GM11168 (cell line): Measurements from ENCODE around the gene KCNN2.

ENCODE experiments used
- in situ Hi-C: fragments of 300-500 bp; cut with MboI; formaldehyde crosslinking; loops from one replicate; pipeline ENCODE4 v1.12.0; 2022; ENCODE audit warnings: low sequenced_read_pairs; ENCODE audit not compliant: unreplicated experiment

Gene KCNN2

DNA sequence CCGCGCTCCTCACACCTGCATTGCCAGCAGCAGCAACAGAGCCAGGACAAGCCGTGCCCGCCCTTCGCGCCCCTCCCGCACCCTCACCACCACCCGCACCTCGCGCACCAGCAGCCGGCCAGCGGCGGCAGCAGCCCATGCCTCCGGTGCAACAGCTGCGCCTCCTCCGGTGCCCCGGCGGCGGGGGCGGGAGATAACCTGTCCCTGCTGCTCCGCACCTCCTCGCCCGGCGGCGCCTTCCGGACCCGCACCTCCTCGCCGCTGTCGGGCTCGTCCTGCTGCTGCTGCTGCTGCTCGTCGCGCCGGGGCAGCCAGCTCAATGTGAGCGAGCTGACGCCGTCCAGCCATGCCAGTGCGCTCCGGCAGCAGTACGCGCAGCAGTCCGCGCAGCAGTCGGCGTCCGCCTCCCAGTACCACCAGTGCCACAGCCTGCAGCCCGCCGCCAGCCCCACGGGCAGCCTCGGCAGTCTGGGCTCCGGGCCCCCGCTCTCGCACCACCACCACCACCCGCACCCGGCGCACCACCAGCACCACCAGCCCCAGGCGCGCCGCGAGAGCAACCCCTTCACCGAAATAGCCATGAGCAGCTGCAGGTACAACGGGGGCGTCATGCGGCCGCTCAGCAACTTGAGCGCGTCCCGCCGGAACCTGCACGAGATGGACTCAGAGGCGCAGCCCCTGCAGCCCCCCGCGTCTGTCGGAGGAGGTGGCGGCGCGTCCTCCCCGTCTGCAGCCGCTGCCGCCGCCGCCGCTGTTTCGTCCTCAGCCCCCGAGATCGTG lies 517 bp downstream of the KCNN2 start:
- in situ Hi-C loops, result no loop called here

DNA sequence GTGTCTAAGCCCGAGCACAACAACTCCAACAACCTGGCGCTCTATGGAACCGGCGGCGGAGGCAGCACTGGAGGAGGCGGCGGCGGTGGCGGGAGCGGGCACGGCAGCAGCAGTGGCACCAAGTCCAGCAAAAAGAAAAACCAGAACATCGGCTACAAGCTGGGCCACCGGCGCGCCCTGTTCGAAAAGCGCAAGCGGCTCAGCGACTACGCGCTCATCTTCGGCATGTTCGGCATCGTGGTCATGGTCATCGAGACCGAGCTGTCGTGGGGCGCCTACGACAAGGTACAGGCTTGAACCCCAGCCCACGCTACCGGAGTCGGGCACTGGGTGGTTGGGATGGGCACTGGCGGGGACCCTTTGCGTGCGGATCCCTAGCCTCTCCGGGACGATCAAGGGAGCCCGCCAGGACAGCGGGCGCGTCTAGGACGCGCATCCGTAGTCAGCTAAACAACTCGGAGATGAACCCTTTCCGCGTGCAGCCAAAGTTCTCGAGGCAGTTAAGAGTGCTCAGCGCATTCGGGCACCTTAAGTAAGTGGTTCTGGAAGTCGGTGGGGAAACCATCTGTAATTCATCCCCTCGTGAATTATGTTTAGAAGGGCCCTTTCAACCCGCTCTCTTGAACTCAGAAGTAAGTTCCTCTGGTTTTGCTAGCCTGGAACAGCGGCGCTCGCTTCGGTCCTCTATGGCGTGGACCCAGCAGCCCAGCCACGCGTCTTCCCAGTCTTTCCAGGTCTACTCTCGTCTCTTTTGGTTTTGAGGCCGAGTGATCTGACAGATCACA lies 1.3 kb downstream of the KCNN2 start:
- in situ Hi-C loops, result no loop called here

DNA sequence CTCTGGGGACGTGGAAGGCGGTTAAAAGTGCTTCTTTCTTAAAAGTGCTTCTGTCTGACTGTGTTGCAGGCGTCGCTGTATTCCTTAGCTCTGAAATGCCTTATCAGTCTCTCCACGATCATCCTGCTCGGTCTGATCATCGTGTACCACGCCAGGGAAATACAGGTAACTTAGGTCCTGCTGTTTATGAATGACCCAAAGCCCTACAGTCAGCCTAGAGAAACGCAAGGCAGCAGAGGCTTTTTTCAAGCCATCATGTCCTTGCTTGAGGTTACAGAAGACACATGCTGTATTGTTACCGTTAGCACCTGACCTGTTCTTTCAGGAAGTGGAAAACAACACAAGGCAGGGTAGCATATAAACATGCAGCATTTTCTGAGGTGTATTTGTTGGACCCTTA lies 2.0 kb downstream of the KCNN2 start:
- in situ Hi-C loops, result no loop called here

DNA sequence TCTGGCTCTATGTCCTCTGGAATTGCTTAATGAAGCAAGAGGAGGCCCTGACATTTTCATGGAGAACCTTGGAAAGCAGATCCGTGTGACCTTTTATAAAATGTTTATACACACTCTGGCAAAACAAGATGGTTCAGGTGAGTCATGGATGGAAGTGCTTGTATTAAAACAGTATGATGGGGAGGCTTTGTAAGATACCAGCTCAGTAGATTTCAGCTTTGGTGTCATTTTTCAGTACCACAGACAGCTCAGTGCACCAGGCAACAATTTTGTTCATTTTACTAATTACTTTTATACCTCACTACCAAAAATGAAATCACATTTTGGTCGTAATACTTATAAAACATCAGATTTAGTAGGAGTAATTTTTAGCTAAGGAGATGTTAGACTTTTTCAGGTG lies 5.2 kb downstream of the KCNN2 start:
- in situ Hi-C loops, result no loop called here

DNA sequence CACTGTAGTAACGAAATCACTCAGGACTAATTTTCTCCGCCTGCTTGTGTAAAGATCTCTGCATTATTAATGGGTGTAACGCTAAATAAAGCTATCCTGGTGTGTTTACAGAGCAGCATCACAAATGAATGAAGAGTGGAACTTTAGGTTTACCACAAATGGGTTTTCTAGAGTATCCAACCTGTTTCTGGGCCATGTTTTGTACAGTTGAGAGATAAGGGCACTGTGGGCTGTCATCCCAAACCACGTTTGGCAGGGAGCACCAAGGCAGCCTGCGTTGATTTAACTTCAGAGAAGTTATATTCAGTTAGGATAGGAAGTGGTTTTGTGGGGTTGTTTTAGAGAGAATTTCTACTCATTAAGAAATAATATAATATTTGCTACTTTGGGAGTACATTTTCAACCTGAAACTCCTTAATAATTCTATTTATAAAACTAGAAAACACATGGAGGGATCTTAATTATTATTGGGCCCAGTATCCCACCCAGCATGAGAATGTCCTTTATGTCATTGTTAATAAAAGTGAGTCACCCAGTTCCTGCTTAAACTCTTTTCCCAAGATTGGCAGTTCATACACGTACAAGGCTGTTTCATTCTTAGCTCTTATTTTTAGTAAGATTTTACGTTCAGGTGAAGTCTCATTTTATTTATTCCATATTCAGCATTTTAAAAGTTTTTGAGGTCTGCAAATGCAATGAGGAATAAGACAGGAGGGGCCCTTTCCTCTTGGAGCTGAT lies 8.0 kb downstream of the KCNN2 start:
- in situ Hi-C loops, result no loop called here

DNA sequence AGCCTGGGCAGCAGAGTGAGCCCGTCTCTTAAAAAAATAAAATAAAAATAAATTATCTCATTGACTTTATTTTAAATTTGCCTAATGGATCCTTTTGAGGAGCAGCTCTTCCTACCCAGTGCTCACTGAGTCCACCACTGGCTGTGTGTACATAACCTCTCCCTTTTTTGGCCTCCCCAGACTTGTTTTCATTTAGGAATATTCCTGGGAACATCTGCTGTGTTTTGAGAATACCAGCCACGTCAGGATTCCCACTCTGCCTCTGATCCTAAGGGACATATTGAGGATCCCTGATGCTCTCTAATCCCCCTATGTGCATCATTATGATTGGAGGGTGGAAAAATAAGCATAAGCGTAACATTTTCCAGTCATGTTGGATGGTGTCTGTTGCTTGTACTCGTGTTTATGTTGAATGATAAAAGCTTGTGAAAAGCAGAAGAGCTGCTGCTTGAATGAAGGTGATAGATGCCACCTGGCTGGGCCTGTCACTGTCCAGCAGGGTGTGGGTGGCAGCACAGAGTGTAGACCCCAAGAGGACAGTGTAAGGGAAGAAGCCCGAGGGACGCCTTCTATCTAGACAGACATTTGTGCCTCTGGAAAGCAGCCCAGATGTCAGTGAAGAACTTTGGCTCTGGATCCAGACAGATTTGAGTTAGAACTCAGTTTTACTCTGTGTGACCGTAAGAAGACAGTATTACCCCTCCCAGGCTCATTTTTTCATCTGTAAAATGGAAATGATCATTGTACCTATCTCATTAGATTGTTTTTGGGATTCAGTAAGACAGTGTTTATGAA lies 15.4 kb downstream of the KCNN2 start:
- in situ Hi-C loops, result no loop called here

DNA sequence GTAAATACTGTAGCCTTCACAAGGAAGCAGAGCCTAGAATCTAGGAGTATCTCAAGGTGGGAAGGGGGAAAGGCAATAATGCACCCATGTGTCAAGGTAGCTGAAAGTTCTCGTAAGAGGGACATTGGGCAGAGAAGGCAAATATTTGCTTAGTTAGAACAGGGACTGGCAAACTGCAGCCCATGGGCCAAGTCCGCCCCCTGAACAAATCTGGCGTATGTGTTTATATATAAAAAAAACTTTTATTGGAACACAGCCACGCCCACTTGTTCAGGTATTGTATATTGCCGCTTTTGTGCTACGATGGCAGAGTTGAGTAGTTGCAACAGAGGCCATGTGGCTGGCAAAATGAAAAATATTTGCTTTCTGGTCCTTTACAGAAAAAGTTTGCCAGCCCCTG lies 16.1 kb downstream of the KCNN2 start:
- in situ Hi-C loops, result no loop called here

DNA sequence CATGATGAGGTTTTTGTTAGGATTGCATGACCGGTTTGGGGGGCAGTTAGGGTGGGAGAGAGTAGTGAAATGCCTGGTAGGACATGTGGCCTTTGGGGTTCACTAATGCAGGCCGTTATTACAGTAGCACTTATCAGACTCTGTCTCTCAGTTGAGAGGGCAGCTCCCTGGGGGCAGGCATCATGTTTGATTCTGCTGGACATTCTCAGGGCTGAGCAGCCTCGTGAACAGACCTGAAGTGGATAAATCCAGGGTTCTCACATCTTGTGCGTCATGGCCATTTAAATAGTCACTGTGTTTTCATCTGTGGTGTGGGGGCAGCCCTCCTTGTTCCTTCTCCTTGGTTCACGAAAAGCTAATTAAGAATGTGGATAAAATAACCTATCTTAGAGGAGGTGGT lies 18.9 kb downstream of the KCNN2 start:
- in situ Hi-C loops, result no loop called here

DNA sequence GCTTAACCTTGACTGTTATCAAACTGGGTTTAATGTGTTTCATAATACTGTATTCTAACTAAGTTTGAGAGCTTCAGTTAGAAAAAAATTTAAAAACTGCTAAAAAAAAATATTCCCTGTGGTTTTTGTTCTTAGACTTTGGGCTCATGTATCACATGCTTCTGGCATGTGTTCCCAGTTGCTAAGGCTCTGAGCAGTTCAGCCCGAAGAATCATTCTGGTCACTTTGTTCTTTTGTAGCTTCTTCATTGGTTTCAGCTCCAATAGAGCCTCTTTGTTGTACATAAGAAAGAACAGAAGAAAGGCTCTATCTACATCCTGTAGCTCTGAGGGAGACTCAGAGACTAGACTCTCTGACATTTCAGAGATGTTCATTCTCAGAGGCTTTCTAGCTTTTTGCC lies 25.6 kb downstream of the KCNN2 start:
- in situ Hi-C loops, result no loop called here

DNA sequence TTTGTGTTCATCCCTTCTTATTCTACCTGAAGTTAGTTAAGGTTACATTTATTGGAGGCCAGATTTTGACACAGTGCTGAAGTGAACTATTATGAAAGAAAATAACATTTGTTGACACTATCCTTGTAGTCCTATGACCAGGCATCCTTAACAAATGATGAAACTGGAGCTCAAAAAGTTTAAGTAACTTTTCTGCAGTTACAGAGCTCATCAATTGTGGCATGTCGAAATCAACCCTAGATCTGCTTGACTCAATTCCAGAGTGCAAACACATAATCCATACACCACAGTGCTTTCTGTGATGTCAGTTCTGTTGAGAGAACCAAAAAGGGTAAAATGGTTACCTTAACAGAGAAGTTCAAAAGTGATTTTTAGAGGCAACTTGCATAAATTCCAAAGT lies 28.6 kb downstream of the KCNN2 start:
- in situ Hi-C loops, result no loop called here

DNA sequence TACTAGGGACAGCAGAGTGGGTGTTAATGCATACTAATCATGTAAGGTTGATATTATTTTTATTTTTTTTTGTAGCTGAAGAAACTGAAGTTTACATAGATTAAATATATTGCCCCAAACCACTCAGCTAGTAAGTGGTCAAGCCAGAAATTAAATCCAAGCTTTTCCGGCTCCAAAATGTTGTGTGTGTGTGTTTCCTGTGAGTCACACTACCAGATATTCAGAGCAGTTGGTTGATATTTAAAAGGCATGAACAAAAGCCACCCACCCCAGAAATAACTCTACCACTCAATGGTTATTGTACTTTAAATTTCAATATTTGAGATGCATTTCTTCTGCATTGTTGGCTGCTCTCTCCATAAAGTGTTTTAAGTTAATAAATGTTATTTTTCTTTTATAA lies 29.5 kb downstream of the KCNN2 start:
- in situ Hi-C loops, result no loop called here

DNA sequence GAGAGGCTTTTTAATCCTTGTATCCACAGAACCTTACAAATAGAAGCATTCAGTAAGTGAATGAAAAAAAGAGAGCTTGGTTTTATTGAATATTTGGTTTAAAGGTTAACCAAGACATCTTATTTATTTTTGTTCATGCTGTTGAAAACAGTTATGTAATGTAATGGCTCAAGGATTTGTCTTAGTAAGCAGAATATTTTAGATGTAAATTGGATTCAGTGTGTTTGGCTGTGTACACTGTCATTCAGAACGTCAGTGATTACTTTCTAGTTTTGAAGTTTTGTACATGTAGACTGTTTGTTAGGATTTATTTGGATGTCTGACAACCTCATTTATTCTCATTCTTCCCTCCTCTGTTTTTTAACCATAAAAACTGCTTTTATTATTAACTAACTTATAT lies 31.3 kb downstream of the KCNN2 start:
- in situ Hi-C loops, result no loop called here

DNA sequence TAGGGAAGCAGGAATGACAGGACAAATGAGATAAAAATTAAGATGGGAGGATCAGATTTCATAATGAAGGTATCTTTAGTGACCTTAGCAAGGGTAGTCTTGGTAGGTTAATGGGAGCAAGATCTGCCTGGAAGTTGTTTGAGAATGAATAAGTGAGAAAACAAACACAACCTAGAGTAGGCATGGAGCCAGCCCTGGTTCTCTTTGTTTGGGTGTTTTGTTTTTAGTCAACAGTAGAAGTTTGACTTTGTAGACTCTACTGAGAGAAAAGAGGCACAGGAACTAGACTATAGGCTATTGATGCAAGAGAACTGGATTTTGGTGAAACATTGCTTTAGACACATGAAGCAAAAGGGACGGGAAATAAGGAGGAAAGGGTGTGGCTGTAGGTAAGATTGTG lies 40.3 kb downstream of the KCNN2 start:
- in situ Hi-C loops, result no loop called here

DNA sequence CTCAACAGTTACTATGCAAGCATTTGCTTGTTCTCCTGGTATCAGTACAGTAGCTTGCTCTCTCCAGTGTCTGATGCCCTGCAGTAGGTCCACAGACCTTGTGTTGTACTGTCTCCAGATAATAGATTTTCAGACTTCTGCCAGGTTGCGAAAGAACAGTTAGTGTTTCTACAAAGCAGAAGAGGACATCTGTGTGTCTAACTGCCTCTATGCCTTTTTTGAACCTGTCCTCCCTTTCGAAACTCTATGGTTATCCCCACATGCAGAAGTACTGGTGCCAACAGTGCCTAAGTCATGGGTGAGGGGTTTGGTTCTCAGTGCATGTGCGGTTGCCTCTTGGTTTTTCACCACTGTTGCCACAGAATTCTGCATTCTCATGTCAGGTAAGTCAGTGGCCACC lies 45.9 kb downstream of the KCNN2 start:
- in situ Hi-C loops, result no loop called here

DNA sequence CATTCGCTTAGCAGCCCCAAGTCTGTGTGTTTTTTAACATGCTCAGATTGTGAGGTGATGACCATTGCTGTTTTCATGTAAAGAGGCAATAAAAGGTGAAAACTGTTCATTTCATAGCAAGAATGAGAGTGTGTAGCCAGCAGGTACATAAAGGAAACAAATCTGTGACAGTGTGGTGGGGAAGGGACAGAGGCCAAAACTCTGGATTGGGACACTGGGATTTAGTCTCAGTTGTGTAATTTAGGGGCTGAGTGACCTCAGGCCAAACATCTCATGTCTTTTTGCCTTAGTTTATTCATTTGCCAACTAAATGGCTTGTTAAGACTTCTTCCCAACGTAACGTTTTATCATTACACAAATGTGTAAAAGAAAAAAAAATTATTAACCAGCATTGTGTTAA lies 47.0 kb downstream of the KCNN2 start:
- in situ Hi-C loops, result no loop called here

DNA sequence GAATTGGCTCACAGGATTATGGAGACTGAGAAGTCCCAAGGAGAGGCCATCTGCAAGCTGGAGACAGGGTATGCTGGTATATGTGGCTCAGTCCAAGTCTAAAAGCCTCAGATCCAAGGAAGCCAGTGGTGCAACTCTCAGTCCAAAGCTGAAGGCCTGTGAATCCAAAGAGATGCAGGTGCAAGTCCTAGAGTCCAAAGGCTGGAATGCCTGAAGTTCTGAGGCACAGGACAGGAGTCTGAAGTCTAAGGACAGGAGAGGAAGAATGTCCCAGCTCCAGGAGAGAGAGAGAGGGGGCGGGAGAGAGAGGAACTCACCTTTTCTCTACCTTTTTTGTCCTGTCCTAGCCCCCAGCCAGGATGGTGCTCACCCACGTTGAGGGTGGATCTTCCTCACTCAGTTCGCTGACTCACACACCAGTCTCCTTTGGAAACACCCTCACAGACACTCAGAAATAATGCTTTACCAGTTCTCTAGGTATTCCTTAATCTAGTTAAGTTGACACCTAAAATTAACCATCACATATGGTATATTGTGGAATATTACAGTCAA lies 49.6 kb downstream of the KCNN2 start:
- in situ Hi-C loops, result no loop called here

DNA sequence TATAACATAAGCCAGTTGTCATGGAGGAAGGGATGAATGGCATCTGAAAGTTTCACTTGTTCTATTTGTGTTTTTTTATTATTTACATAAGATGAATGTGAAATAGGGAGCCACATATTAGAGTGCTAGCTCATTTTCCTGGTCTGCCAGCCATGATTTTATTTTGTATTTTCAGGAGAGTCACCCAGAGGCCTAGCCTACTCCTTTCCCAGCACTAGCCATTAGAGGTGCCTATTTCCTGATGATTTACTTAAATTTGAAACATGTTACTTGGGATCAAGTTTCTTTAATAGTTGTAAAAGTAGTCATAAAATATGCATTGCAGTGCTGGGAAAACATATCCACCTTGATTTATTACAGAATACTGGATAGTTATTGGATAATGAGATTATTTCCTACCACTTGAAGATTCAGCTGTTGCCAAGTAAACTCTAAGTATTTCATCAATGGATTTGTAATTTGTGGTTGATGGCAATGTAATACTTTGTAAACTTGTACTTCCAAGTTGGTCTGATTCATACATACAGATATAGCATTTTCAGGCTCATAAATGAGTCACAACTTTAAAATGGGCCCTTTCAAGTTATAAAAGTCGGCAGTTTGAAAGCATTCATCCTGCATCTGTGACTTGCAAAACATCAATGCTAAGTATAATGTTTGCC lies 50.8 kb downstream of the KCNN2 start:
- in situ Hi-C loops, result no loop called here

DNA sequence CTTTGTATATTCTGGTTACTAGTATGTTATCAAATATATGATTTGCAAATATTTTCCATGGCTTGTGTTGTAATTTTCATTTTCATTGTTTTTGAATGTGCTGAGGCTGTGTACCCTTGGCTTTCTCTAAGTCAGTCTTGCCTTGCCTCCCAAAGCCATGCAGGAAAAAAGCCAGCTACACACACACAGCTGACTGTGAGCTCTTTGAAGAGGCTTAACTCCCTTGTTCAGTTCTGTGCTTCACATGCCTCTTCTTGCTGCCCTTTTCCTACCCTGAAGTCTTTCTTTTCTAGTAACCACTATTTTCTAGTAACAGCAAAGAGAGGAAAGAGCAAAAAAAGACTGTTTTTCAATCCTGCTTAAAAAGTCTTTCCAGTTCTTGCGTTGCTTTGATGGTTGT lies 53.9 kb downstream of the KCNN2 start:
- in situ Hi-C loops, result no loop called here

DNA sequence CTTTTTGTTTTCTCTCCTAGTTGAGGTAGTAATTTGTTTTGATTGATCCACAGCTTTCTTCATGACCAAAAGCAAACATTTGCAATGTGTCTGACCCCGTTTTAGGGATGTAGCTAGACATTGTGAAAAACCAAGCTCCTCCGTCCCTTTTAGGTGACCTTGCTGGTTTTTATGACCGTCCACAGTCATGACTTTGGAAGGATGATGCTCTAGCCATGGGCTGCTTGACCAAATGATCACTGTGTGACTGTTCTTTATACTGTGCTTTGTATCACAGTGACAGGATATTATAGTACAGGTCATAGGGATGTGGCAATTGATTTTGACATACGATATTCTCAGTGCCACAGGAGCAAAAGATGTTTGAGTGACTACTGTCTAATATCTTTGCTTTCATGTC lies 54.4 kb downstream of the KCNN2 start:
- in situ Hi-C loops, result no loop called here

DNA sequence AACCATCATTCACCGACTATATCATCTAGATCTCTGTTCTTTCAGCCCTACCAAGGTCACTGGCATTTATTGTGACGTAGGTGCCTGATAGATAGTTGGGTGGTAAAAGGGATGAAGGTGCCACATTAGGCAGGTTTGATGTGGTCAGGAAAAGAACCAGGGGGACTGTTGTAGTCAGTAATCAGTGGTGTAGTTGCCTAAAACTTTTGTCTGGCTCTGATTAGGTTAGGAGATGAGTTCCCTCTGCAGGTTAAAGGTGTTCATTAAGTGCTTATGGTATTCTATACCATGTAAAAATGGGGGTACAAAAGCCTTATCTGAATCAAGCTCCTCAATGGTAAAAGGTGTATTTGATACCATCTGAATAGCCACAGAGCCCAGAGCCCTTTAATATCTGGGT lies 55.6 kb downstream of the KCNN2 start:
- in situ Hi-C loops, result no loop called here
